SK-N-SH treated with all-trans-retinoic acid at 6 μM for 48 hours (cell line): ENCODE results near the gene OMP.

Source experiments
- ATAC-seq: fragments of 200-7000 bp; cut with Tn5 transposase; 3 replicates; pipeline ENCODE4 v1.9.1; 2020; ENCODE audit warnings: mild to moderate bottlenecking, moderate library complexity
- ARNTL ChIP-seq: fragments of 450-650 bp; formaldehyde crosslinking; IDR thresholded peaks from 2 replicates; pipeline ENCODE4 v1.5.0; 2020; ENCODE audit warnings: low read depth, mild to moderate bottlenecking, moderate library complexity, borderline replicate concordance
- BACH2 ChIP-seq: fragments of 250-450 bp; sonication (Bioruptor Pico); IDR thresholded peaks from 2 replicates; pipeline ENCODE4 v1.9.0; 2021; ENCODE audit warnings: mild to moderate bottlenecking, borderline replicate concordance
- CSDC2 ChIP-seq: fragments of 250-450 bp; sonication (Bioruptor Pico); IDR thresholded peaks from 2 replicates; pipeline ENCODE4 v1.5.0; 2020; ENCODE audit warnings: mild to moderate bottlenecking, moderate library complexity
- GLIS3 ChIP-seq: fragments of 250-450 bp; sonication (Bioruptor Pico); IDR thresholded peaks from 2 replicates; pipeline ENCODE4 v1.5.0; 2020; ENCODE audit warnings: mild to moderate bottlenecking, moderate library complexity
- ISL1 ChIP-seq: fragments of 250-450 bp; sonication (Bioruptor Pico); IDR thresholded peaks from 2 replicates; pipeline ENCODE4 v2.1.2; 2022; ENCODE audit warnings: mild to moderate bottlenecking, moderate library complexity
- TOX ChIP-seq: fragments of 250-450 bp; sonication (Bioruptor Pico); IDR thresholded peaks from 2 replicates; pipeline ENCODE4 v1.8.0; 2021; ENCODE audit warnings: mild to moderate bottlenecking, moderate library complexity, borderline replicate concordance
- TF ChIP-seq, protein P1 (sequence below): fragments of 250-450 bp; sonication (Bioruptor Pico); IDR thresholded peaks from 2 replicates; pipeline ENCODE4 v1.5.0; 2020; ENCODE audit warnings: mild to moderate bottlenecking, moderate library complexity
- TF ChIP-seq, protein P2 (sequence below): fragments of 250-450 bp; sonication (Bioruptor Pico); IDR thresholded peaks from 2 replicates; pipeline ENCODE4 v1.5.1; 2021; ENCODE audit warnings: mild to moderate bottlenecking, moderate library complexity
- TF ChIP-seq, protein P3 (sequence below): fragments of 250-450 bp; sonication (Bioruptor Pico); IDR thresholded peaks from 2 replicates; pipeline ENCODE4 v1.8.0; 2020; ENCODE audit warnings: mild to moderate bottlenecking, moderate library complexity, borderline replicate concordance

Gene OMP

DNA sequence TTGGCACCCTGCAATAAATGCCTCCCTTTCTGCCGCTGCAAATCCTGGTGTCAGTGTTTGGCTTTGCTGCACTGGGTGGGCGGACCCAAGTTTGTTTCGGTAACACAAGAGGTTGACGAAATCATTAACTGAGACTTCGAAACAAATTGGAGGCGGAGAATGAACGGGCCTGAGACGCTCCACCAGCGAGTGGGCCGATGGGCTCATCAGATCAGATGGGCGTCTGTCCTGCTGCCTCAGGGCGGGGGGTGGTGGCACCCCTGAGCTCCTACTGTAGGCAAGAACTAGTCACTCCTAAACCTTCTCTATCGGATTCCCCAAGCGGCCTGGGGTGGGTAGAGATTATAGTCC lies 36.8 kb upstream of the OMP start (continued):
- TF ChIP-seq, protein P1, sequence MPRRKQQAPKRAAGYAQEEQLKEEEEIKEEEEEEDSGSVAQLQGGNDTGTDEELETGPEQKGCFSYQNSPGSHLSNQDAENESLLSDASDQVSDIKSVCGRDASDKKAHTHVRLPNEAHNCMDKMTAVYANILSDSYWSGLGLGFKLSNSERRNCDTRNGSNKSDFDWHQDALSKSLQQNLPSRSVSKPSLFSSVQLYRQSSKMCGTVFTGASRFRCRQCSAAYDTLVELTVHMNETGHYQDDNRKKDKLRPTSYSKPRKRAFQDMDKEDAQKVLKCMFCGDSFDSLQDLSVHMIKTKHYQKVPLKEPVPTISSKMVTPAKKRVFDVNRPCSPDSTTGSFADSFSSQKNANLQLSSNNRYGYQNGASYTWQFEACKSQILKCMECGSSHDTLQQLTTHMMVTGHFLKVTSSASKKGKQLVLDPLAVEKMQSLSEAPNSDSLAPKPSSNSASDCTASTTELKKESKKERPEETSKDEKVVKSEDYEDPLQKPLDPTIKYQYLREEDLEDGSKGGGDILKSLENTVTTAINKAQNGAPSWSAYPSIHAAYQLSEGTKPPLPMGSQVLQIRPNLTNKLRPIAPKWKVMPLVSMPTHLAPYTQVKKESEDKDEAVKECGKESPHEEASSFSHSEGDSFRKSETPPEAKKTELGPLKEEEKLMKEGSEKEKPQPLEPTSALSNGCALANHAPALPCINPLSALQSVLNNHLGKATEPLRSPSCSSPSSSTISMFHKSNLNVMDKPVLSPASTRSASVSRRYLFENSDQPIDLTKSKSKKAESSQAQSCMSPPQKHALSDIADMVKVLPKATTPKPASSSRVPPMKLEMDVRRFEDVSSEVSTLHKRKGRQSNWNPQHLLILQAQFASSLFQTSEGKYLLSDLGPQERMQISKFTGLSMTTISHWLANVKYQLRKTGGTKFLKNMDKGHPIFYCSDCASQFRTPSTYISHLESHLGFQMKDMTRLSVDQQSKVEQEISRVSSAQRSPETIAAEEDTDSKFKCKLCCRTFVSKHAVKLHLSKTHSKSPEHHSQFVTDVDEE, result no peak
- no peak for TF ChIP-seq BACH2
- TF ChIP-seq TOX, result no peak

DNA sequence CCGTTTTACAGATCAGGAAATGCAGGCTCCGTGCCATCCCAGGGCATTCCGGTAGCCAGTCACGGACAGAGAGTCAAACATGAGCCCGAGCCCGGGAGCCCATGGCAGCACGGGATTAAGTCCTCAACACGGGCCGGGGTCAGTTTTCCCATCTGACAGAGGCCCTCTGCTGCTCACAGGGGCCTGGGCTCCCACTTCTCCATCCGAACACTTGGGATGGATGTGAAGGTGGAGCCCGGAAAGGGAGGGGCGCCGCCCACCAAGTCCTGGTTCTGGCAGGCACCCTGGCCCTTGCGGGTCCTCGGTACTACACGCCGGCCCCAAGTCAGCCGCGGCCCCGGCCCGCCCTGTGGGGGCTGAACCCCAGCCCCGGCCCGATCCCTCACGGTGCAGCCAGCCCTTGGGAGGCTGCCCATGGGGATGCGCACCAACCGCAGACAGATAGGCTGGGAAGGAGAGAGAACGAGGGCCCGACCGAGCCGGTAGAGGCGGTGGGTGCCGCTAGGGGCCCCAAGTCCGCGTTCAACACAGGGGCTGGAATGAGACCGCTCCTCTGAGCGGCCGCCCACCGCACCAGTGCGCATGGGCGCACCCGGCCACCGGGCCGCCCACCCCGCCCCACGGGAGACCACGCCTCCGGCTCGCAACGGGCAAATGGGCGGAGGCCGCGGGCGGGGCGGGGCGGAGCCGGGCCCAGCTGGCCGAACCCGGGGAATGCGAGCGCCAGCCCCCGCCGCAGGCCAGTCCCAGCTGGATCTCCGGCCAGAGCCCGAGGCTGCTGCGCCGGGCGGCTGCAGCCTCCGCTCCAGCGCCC lies 36.2 kb upstream of the OMP start, which contains the start of gene CAPN5:
TSS of gene CAPN5 (plus strand) at position 743 of the 814 bp plus-strand sequence. CDS start 17,916 bp downstream, outside the sequence.
- TF ChIP-seq GLIS3, result 0 out of 2 replicates have a peak, but pooled peaks have one; percentile 20
- no peak for TF ChIP-seq ARNTL (CRISPR knock-in tag)
- TF ChIP-seq, all 23 proteins: peak for 1
- ATAC-seq, result peak; percentile 94

DNA sequence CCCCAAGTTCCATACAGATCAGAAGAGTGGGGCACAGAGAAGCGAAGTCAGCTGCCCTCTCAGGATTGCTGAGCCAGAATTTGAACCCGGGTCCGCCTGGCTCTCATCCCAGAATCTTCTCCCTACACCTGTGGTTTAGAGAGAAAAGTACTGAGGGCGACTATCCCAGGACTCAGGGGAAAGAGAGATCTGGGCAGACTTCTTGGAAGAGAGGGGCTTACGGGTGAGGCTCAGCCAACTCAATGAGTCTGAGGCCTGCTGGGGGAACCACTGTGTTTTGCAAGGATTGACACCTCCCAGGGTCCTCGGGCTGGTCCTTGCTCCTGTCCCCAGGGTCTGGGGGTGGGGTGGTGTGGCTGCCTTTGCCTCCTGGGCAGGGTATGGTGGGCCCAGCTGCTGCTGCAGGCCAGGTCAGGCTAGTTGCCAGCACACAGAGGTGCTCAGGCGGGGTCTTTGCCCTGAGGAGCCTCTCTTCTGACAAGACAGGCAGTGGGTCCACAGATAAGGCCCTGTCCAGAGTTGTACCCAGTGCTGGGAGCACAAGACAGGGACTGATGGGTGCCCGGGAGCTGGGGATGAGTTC lies 34.7 kb upstream of the OMP start:
- ATAC-seq, result no peak
- TF ChIP-seq BACH2, result no peak

DNA sequence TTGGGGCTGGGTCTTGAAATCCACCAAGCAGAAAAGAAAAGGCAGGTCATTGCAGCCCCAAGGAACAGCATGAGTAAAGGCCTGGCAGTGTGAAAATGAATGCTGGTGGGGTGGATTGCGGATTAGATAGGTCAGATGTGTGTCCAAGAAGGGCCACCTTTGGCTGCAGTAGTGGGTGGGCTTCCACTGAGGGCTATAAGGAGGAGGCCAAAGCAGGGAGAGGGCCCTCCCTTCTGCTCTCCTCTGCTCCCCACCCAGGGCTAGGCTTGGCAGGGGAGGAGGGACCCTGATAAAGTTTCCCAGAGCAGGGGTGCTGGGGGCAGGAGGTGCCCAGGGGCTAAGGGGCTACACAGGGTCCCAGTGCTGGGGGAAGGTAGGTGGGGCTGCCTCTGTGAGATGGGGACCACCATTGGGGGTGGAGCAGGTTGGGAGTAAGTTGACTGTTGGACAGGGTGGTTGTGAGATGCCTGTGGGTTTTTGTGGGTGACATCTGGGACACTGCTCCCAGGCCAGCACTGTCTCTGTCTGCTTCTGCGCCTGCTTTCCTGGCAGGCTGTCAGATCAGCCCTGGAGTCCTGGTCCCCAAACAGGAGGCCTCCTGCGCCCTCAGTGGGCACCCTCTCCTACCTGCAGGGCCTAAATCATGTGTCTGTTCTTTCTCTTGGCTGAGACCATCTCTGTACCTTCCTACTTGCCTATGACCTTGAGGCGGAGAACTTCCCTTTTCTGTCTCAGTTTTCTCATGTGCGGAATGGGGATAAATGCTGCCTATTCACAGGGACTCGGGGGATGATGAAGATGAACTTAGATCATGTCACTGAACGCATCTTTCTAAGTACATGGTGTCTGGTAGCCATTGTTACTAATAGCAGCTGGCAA lies 33.9 kb upstream of the OMP start:
- ATAC-seq, result no peak
- TF ChIP-seq CSDC2 (CRISPR knock-in tag), result no peak

DNA sequence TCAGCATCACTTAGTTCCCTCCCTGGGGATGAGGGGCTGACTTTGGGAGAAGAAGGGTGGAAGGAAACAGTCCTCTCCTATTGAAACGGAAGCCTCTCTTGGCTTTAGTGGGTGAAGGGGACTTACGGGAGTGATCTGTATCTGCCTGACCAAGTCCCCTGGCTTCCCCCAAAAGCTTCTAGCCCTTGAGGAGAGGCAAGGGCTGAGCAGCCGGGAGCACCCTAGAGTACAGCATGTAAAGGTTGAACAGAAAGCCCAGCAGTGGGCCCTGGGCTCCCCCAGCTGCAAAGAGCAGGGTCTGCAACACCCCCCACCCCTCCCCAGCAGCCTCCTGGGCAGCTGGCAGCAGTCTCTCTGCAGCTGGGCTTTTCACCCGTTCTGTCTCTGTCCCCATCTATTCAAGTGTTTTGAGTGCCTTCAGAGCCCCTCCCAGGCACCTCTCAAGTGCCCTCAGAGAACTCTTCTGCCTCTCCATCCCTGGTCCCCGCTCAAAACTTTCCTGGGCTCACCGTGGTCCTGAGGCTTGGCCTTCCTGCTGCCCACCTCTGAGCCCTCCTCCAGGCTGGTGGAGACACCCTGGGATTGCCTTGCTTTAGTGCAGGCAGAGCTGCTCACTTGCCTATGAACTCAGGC lies 33.2 kb upstream of the OMP start:
- TF ChIP-seq, protein P2, sequence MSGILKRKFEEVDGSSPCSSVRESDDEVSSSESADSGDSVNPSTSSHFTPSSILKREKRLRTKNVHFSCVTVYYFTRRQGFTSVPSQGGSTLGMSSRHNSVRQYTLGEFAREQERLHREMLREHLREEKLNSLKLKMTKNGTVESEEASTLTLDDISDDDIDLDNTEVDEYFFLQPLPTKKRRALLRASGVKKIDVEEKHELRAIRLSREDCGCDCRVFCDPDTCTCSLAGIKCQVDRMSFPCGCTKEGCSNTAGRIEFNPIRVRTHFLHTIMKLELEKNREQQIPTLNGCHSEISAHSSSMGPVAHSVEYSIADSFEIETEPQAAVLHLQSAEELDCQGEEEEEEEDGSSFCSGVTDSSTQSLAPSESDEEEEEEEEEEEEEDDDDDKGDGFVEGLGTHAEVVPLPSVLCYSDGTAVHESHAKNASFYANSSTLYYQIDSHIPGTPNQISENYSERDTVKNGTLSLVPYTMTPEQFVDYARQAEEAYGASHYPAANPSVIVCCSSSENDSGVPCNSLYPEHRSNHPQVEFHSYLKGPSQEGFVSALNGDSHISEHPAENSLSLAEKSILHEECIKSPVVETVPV (CRISPR knock-in tag), result no peak
- TF ChIP-seq, protein P1, result no peak
- no peak for ATAC-seq

DNA sequence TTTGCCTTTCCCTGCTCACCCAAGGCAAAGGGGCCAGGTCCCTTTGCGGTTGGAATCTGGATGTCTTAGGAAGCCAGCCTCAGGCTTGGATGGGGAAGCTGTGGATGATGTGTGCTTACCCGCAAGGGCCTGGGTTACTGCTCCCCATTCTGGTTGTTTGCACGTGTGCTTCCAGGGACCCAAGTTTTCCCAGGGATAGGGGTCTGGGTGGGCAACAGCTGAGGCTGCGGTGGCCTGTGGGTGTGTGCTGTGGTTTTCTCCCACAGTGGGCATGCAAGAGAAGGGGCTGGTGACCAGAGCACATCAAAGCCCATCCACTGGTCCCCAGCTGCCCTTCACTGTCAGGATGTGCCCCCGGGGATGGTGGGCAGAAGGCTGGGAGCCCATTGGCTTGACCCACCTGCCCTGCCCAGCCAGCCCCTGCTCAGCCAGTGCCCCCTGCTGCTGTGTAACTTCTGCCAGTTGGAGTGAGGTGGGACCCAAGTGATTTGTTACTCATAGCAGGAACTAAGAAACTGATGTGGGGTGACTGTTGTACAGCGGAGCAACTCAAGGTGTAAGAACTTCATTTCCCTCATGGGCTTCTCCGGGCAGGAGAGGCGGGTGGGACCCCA lies 32.6 kb upstream of the OMP start:
- no peak for TF ChIP-seq ISL1 (CRISPR knock-in tag)
- TF ChIP-seq, protein P3, sequence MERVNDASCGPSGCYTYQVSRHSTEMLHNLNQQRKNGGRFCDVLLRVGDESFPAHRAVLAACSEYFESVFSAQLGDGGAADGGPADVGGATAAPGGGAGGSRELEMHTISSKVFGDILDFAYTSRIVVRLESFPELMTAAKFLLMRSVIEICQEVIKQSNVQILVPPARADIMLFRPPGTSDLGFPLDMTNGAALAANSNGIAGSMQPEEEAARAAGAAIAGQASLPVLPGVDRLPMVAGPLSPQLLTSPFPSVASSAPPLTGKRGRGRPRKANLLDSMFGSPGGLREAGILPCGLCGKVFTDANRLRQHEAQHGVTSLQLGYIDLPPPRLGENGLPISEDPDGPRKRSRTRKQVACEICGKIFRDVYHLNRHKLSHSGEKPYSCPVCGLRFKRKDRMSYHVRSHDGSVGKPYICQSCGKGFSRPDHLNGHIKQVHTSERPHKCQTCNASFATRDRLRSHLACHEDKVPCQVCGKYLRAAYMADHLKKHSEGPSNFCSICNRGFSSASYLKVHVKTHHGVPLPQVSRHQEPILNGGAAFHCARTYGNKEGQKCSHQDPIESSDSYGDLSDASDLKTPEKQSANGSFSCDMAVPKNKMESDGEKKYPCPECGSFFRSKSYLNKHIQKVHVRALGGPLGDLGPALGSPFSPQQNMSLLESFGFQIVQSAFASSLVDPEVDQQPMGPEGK (CRISPR knock-in tag), result no peak
- ATAC-seq, result no peak
